HG03571 (cell line): Measurements from ENCODE around the gene SHROOM1.

Experiments
- ATAC-seq: cut with Tn5 transposase; IDR thresholded peaks from one replicate; pipeline ENCODE4 v1.9.1; 2021; ENCODE audit not compliant: unreplicated experiment

SHROOM1 gene

DNA sequence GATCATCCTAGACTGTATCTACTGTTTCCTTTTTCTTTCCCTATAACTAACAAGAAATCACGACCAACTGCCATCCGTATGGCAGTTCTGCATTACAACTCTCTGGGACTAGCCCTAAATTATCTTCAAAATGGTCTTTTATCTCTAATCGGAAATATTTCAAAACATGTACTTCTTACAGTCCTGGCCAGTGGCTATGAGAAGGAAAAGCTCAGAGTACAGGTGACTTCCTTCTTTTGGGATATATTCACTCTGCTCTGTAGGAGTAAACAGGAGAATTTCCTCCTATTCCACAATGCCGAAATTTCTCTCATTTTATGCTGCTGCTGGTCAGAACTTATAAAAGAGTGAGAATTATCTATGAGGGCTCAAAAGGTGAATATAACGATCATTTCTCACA lies 51.6 kb downstream of the SHROOM1 start:
- no peak for ATAC-seq

DNA sequence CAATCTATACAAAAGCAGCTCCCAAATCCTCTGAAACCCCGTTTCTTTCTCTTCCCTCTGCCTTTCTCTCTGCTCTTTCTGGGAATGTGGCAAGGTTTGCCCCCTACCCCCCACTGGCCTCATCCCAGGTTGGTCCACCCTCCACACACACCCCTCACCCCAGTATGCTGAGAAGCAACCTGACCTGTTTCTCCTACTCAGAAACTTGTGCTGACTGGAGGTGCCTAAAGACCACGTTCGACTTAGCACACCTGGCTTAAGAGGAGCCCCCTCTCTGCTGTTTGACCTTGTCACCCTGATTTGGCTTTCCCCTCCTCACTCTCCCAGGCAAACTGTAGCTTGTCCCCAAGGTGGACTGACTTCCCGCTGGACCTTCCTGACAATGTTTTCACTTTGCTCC lies 52.3 kb downstream of the SHROOM1 start:
- no peak for ATAC-seq

DNA sequence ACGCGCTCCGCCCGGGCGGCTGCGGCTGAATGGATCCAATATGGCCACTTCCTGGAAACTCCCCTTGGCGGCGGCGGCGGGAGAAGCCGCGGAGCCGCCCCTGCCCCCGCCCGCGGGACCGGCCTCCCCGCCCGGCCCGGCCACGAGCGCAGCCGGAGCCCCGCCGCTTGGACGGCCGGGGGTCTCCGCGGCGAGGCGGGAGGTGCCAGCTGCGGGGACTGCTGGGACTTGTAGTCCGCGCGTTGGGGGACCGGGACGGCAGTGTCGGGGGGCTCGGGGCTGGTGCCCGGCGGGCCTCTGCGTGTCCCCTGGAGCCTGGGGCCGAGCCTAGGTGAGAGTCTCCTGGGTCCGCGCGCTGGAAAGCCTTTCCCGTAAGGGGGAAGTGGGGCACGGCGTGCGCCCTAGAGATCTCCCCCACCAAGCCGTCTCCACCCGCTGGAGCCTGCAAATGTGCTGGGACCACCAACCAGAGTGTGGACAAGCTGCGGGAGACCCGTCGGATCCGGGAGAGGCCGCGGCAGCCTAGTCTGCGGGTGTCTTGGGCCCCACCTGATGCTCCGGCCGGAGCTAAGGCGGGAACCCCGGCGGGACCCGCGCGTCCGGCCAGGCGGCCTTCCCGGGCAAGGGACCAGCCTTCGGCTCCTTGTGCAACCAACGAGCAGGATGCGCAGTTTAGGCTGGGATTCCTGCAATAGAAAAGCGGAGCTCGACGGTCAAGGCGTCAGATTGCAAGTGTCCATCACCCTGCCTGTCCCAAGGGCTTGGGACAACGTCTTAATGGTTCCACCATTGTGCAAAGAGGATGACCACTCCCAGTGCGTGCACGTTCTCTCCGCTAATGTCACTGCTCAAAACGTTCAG lies 53.0 kb downstream of the SHROOM1 start, which contains the start of gene SEPTIN8:
TSS of gene SEPTIN8 (minus strand) at position 31 of the 861 bp plus-strand sequence. CDS start 102 bp downstream, outside the sequence.
- ATAC-seq = peak; percentile 57

DNA sequence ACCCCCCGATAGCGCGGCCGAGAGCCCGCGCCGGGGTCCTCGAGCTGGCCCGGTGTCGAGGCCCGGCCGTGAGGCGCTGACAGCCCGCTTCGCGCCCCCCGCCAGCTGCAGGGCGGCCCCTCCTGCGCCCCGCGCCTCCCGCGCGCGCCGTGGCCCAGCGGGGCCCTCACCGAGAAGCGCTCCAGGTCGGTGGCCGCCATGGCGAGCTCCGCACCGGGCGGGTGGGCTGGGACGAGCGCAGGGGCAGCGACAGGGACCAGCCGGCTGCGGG lies 53.6 kb downstream of the SHROOM1 start:
- ATAC-seq = peak; percentile 26

DNA sequence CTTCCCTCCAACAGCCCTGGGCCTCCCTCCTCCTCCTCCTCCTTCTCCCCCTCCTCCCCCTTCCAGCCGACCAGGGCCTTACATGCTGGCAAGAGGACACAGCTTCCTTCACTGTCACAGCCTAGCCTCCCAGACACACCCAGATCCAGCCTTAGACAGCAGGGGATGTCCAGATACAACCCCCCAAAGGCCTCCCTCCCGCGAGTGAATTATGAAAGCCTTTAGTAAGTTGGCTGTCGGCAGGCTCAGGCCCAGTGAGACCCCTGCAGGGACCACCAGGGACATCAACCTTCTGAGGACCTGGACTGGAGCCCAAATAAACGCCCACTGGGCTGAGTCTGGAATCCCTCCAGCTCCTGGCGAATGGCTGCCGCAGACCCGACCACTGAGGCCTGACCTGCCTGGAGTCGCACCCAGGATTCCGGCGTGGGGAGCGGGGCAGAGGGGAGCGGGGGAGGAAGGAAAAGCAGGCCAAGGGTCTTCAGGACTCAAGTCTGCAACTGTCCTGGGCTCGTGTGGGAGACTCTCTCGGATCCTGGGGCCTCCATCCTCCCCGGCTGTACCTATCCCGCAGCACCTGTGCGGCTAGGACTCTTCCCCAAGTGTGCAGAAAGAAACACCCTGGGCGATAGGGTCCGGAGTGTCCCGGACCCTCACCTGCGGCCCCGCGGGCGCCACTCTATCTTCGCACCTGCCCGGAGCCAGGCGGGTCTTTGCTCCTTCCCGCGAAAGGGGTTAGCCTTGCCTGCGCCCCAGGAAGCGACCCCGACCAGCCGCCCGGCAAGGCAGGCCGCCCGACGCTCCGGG lies 54.1 kb downstream of the SHROOM1 start:
- peak; percentile 12 for ATAC-seq

DNA sequence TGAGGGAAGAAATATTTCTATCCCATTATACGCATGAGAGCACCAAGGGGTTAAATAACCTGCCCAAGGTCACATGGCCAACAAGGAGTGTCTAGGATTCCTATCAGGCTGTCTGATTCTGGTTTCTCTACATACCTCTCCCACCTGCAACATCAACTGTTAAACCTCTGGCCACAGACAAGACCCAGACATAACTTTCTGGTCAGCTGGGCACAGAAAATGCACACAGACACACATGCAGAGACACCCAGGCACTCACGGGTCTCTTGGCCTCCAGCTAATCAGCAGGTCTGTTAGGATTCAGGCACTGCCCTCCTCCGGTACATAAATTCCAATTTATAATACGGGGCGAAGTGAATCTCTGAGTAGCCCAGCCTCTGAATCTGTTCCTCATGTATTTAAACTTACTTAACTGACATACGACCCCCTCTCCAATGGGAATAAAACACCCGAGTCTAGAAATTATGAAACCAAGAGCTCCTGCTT lies 54.9 kb downstream of the SHROOM1 start:
- no peak for ATAC-seq

DNA sequence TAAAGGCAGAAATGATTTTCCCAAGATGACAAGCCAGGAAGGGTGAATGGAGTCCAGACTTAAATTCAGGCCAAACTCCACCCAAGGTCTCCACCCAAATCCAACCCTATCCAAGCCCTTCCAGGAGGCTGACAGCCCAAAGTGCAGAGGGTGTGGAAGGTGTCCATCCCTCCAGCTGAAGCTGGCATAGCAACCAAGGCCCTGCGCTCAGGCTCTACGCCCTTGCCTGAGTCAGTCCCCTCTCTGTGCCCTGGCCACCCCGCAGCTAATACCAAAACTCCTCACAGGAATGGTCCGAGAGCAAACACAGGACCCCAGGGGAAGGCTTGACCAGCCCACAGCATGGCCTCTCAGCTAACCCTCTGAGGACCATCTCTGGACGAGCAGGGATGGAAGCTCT lies 55.6 kb downstream of the SHROOM1 start:
- no peak for ATAC-seq

DNA sequence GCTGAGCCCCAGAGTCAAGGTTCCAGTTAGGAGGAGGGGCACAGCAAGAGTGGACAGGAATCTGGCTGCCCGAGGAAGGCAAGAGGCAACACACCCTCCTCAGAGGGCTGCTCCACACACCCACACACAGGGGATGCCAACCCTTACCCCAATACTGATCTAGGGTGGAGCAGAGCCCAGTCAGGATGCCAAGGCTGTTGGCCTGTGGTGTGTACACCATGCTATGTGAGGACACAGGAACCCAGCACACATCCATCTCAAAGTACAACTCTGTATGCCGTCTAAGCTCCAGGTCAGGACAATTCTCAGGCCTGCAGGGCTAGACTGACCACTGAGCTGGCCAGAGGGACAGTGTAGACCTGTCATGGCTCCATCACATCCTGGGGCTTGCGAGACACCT lies 56.0 kb downstream of the SHROOM1 start:
- ATAC-seq = no peak

DNA sequence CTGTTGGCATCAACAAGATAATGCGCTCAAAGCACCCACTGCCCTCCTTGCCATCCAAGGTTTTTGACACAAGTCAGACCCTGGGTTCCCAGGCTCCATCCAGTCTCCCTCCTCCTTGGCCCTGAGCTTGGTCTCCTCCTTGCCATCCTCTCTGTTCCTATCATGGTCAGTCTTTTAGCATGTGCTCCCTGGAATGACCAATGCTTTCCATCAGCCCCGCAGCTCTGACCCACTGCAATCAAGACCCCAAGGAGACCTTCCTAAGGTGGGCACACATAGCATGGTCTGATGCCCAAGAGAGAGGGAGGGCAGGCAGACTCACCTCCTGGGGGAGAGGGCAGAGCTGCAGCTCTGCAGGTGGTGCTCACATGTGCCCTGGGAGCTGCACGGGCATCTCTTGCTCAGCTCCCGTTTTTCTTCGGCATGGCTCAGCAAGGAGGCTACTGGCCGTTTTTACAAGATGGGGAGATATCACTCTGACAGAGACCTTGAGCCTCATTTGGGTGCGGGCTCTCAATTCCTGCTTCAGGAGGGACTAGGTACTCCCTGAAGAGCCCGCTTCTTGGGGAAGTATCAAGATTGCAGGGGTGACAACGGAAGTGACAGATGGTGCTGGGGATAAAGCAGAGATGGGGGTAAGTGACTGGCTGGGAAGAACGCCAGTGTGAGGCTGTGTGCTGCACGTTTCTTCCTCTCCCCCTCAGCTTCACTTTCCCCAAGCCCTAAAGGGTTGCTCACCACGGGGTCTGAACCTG lies 56.7 kb downstream of the SHROOM1 start:
- no peak for ATAC-seq

DNA sequence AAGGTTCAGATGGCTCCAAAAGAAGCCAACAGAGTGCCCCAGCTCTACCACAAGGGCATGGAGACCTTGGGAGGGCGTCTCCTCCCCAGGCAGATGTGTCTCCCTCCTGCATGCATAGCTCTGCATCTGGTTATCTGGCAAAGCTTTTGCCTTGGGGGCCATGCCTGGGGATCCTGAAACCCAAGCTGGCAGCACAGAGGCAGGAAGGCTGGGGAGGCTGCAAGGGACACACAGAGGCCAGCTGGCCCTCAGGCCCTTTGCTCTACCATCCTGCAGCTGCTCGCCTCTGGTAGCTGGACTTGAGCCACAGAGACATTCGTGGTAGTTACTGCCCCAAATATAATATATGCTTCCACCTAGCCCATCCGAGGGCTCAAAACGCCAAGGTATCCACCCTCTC lies 57.3 kb downstream of the SHROOM1 start:
- no peak for ATAC-seq

DNA sequence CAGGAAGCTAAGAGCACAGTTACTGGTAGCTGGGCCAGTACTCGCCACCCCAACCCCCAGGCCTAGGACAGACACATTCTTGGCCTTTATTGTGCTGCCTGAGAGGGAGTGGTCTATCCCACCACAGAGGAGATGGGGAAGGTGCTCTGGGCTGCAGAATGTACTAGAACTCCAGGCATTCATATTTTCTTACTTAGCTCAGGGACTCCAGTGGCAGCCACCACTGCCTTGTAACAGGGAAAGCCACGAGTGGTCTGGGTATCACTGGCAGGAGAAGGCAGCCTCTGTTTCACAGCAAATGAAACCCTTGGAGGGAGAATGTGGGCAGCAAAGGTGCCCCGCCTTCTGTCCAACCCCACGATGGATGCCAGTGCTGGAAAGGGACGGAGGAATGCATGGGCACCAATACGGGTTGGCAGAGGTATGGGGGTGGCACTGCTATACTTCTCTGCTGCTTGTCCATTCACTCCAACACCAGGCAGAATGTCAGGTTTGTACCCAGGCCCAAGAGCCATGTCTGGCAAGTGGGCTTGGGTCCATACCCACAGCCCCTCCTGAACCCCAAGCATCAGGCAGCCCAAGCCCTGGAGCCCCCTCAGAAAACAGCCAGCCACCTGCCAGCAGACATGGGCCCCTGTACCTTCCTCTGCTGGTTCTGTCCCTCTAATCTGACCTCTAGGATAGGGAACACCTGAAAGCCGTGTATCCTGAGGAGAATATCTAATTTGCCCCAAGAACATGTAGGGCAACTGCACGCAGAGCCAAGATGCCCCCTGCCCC lies 58.0 kb downstream of the SHROOM1 start:
- no peak for ATAC-seq
